Kidney epithelial cell (primary cell): Measurements from ENCODE around the gene LMTK2. TPM values are rescaled to one million over a fixed set of nuclear protein-coding genes. Genes with fewer than 3 reads are reported as not detected.

Experiments used
- DNase-seq: peaks from one replicate; pipeline ENCODE4 v3.0.0-alpha.2; 2010; ENCODE audit warnings: low read depth
- H3K27me3 ChIP-seq: 2 replicates; pipeline ENCODE4 v1.6.0; 2011; ENCODE audit warnings: low read length; ENCODE audit not compliant: control insufficient read depth, insufficient read depth
- H3K36me3 ChIP-seq: 2 replicates; pipeline ENCODE4 v1.5.1; 2011; ENCODE audit warnings: low read length; ENCODE audit not compliant: control insufficient read depth, insufficient read depth
- H3K4me3 ChIP-seq: 2 replicates; pipeline ENCODE4 v1.5.1; 2011; ENCODE audit warnings: low read depth, mild to moderate bottlenecking, control low read depth, low read length
- CTCF ChIP-seq: IDR thresholded peaks from 2 replicates; pipeline ENCODE4 v1.5.1; 2011; ENCODE audit warnings: mild to moderate bottlenecking, moderate library complexity, low read length, control low read depth, inconsistent platforms; ENCODE audit not compliant: insufficient read depth, poor library complexity, severe bottlenecking
- total RNA-seq: library from RNA; depleted of rRNA; stranded (reverse); fragments of >200 nt; gene quantifications from 2 replicates; pipeline ENCODE4 v1.2.3, GENCODE V29; 2015

Gene LMTK2
- total RNA-seq, 1 donor from 2014 or later, result 17.9 TPM

GRCh38 chr7:98134420-98135228 lies 28.0 kb downstream of the LMTK2 start:
- Histone ChIP-seq H3K36me3 (no peaks in the 10 kb centered on the region), H3K4me3 (no peak overlapping the region), H3K27me3 (no peaks in the 10 kb centered on the region)
- no peak for DNase-seq
- no peak for TF ChIP-seq CTCF

GRCh38 chr7:98135984-98136383 lies 29.3 kb downstream of the LMTK2 start:
- Histone ChIP-seq H3K4me3 (no peak overlapping the region), H3K36me3 (no peaks in the 10 kb centered on the region), H3K27me3 (no peaks in the 10 kb centered on the region)
- no peak for DNase-seq
- TF ChIP-seq CTCF, result no peak

GRCh38 chr7:98136423-98136822 lies 29.8 kb downstream of the LMTK2 start:
- Histone ChIP-seq H3K4me3 (no peak overlapping the region), H3K27me3 (no peaks in the 10 kb centered on the region), H3K36me3 (no peaks in the 10 kb centered on the region)
- DNase-seq, result no peak
- TF ChIP-seq CTCF, result no peak

- no peak for TF ChIP-seq CTCF
- no peak for DNase-seq
- Histone ChIP-seq H3K4me3 (no peak overlapping the region), H3K27me3 (no peaks in the 10 kb centered on the region), H3K36me3 (no peaks in the 10 kb centered on the region)
Measured at GRCh38 chr7:98137134-98137825, 30.6 kb downstream of the LMTK2 start.

GRCh38 chr7:98137826-98138151 lies 31.1 kb downstream of the LMTK2 start:
- Histone ChIP-seq H3K27me3 (no peaks in the 10 kb centered on the region), H3K4me3 (no peak overlapping the region), H3K36me3 (no peaks in the 10 kb centered on the region)
- DNase-seq, result no peak
- TF ChIP-seq CTCF, result no peak
